Measurements from ENCODE around the gene DCP1B. TPM values are rescaled to one million over a fixed set of nuclear protein-coding genes. Genes with fewer than 3 reads are reported as not detected.

Gene DCP1B
- polyA plus RNA-seq, 1 experiment = 32.9 TPM

DNA sequence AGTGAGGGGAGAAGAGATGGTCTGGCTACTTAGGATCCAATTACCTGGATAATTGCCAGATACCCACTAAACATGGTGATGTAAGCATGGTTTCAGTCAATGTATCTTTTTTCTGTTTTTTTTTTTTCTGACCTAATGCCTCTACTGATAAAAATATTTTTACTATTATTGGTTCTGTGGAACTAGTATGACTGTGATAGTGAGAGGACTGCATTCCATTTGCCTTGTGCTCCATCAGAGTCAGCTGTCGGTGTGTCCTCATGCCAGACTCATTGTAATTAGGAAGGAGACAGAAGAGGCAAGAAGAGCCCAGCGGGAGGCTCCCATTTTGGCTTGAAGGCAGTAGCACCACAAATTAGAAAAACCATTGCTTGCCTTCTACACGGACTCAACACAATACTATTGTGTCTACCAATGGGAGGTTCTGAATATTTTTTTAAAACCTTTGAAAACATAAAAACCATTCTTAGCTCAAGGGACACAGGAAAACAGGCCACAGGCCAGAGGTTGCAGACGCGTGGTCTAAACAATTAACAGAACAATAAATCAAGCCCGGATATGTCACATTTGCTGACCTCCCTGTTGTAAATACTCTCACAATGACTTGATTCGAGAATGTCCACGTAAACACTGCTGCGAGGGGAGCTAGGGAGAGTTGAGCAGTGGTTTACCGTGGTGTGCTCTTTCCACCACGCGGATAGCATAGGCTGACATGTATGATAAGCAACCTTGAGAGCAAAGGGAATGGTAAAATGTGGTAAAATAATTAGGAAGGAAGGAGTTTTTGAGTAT, 13.5 kb upstream of the DCP1B start:
- Histone ChIP-seq H3K4me3 (ENCODE audit: low read depth, low read length) (no peak overlapping the region), H3K27ac (ENCODE audit: low read depth, low read length) (no peak overlapping the region), H3K27me3 (ENCODE audit: control insufficient read depth, insufficient read depth, low read length) (peaks cover 11% of the 10 kb centered on the region), H3K9me3 (ENCODE audit: control insufficient read depth, insufficient read depth, low read length) (no peaks in the 10 kb centered on the region)
- TF ChIP-seq, protein P1, sequence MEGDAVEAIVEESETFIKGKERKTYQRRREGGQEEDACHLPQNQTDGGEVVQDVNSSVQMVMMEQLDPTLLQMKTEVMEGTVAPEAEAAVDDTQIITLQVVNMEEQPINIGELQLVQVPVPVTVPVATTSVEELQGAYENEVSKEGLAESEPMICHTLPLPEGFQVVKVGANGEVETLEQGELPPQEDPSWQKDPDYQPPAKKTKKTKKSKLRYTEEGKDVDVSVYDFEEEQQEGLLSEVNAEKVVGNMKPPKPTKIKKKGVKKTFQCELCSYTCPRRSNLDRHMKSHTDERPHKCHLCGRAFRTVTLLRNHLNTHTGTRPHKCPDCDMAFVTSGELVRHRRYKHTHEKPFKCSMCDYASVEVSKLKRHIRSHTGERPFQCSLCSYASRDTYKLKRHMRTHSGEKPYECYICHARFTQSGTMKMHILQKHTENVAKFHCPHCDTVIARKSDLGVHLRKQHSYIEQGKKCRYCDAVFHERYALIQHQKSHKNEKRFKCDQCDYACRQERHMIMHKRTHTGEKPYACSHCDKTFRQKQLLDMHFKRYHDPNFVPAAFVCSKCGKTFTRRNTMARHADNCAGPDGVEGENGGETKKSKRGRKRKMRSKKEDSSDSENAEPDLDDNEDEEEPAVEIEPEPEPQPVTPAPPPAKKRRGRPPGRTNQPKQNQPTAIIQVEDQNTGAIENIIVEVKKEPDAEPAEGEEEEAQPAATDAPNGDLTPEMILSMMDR (IDR thresholded peaks at IDR 0.05; ENCODE audit: low read depth, low read length) = no peak
- POLR2A ChIA-PET = no interaction called here
- no peak for DNase-seq (ENCODE audit: low read depth, low spot score)
- CTCF ChIA-PET = interaction anchor here (0.6 to 0.7 kb wide), 3 partner anchors 22 to 797 kb away, joined by 3 to 8 read pairs (median 4); no protein-coding TSS in a partner anchor

DNA sequence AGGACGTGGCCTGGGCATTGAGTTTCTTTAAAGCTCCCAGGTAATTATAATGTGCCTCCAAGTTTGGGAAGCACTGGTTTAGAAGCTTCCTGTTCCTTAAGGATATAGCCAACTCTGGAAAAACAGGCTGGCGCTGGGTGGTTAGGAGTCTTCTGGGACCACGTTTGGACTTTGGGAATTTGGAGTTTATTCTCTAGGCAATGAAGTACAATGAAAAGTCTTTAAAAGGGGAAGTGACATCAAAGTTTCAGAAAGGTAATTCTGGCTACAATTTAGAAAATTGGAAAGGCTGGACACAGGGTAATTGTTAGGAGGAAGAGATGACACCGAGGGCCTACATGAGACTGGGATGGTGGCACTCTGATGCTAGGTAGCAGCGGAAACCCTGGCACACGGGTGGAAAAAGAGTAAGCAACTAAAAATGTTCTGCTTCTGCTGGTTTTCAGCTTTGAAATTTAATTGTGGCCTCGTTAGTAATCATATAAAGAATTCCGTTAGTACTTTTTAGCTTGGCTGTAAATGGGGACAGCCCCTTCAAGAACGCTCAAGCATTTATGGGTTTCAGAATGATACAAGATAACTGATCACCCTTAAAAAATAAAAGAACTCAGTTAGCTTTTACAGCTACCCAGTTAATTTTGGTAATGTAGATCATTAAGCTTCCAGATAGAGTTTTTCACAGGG, 12.7 kb upstream of the DCP1B start:
- no peak for DNase-seq (ENCODE audit: low read depth, low spot score)
- ChIA-PET POLR2A (no interaction called here), CTCF (interaction anchor here (0.7 kb wide), 1 partner anchor 64 kb away, joined by 3 read pairs; no protein-coding TSS in a partner anchor)
- TF ChIP-seq, protein P1 (IDR thresholded peaks at IDR 0.05; ENCODE audit: low read depth, low read length) = no peak
- Histone ChIP-seq H3K9me3 (ENCODE audit: control insufficient read depth, insufficient read depth, low read length) (no peaks in the 10 kb centered on the region), H3K27ac (ENCODE audit: low read depth, low read length) (no peak overlapping the region), H3K4me3 (ENCODE audit: low read depth, low read length) (no peak overlapping the region), H3K27me3 (ENCODE audit: control insufficient read depth, insufficient read depth, low read length) (peaks cover 11% of the 10 kb centered on the region)

GRCh38 chr12:2014231-2014630, 10.0 kb upstream of the DCP1B start:
- H3K9me3 ChIP-seq (ENCODE audit: control insufficient read depth, insufficient read depth, low read length) = no peaks in the 10 kb centered on the region
- ChIA-PET POLR2A (interaction anchor here (0.6 kb wide), 1 partner anchor 86 kb away, joined by 3 read pairs; no protein-coding TSS in a partner anchor), CTCF (interaction anchor here (0.9 to 2.4 kb wide), 4 partner anchors 19 to 74 kb away, joined by 3 to 9 read pairs (median 4); no protein-coding TSS in a partner anchor)
- DNase-seq (ENCODE audit: low read depth, low spot score) = no peak
- H3K27ac ChIP-seq (ENCODE audit: low read depth, low read length) = no peak overlapping the region
- H3K4me3 ChIP-seq (ENCODE audit: low read depth, low read length) = no peak overlapping the region
- TF ChIP-seq, protein P1 (IDR thresholded peaks at IDR 0.05; ENCODE audit: low read depth, low read length) = no peak
- no peaks in the 10 kb centered on the region for H3K27me3 ChIP-seq (ENCODE audit: control insufficient read depth, insufficient read depth, low read length)

- TF ChIP-seq, protein P1 (IDR thresholded peaks at IDR 0.05; ENCODE audit: low read depth, low read length) = no peak
- CTCF ChIA-PET = interaction anchor here (0.7 to 2.4 kb wide), 3 partner anchors 9 to 74 kb away, joined by 3 to 9 read pairs (median 3); partner anchors contain the start of gene DCP1B
Observed at GRCh38 chr12:2013527-2014223, 9.4 kb upstream of the DCP1B start.

More at GRCh38 chr12:2013527-2014223, 9.4 kb upstream of the DCP1B start:
- Histone ChIP-seq H3K27ac (ENCODE audit: low read depth, low read length) (no peak overlapping the region), H3K4me3 (ENCODE audit: low read depth, low read length) (no peak overlapping the region), H3K27me3 (ENCODE audit: control insufficient read depth, insufficient read depth, low read length) (no peaks in the 10 kb centered on the region), H3K9me3 (ENCODE audit: control insufficient read depth, insufficient read depth, low read length) (no peaks in the 10 kb centered on the region)
- POLR2A ChIA-PET = interaction anchor here (0.6 kb wide), 1 partner anchor 86 kb away, joined by 3 read pairs; no protein-coding TSS in a partner anchor
- DNase-seq (ENCODE audit: low read depth, low spot score) = no peak
